Tibial nerve (tissue), 4 donors: ENCODE measurements around the gene KLF18.

Source experiments
- CTCF ChIP-seq, 5 experiments: fragments of 200-600 bp in 3 of 5; fragments of 450-650 bp in 2 of 5; sonication (generic) in 3 of 5; IDR thresholded peaks; one replicate each; pipeline ENCODE4 v1.5.1; 2016 to 2019; ENCODE audit warnings: antibody characterized with exemption in 5 of 5, mild to moderate bottlenecking in 3 of 5, moderate library complexity in 2 of 5
- EP300 ChIP-seq, 2 donors: sonication (generic); formaldehyde crosslinking; IDR thresholded peaks; one replicate each; pipeline ENCODE4 v1.6.1; 2017; ENCODE audit warnings: antibody characterized with exemption in 2 of 2, mild to moderate bottlenecking in 1 of 2

GRCh38 chr1:44161546-44161945, 20.1 kb upstream of the KLF18 start:
- TF ChIP-seq EP300 (IDR thresholded peaks at IDR 0.05) (no peak), CTCF (IDR thresholded peaks at IDR 0.05) (no peak)
